Chondrocyte (in vitro differentiated cells): ENCODE data around the gene PRRT1B. TPM values are rescaled to one million over a fixed set of nuclear protein-coding genes. Genes with fewer than 3 reads are reported as not detected.
A peak's percentile ranks its signal among the peaks of the same experiment; 100 is the strongest.

Source experiments
- DNase-seq: peaks from one replicate; pipeline ENCODE4 v3.0.0; 2021; ENCODE audit warnings: mixed read lengths, low spot score
- H3K27ac Mint-ChIP-seq: one replicate; pipeline ENCODE4 v1.8.0; 2021; ENCODE audit warnings: mild to moderate bottlenecking, moderate library complexity, mixed read lengths; ENCODE audit not compliant: unreplicated experiment
- H3K27me3 Mint-ChIP-seq: 2 replicates; pipeline ENCODE4 v1.8.0; 2021; ENCODE audit warnings: low read depth, mixed read lengths
- H3K36me3 Mint-ChIP-seq: 2 replicates; pipeline ENCODE4 v1.8.0; 2021; ENCODE audit warnings: low read depth, mixed read lengths
- H3K4me1 Mint-ChIP-seq: 2 replicates; pipeline ENCODE4 v1.8.0; 2021; ENCODE audit warnings: low read depth, mild to moderate bottlenecking, mixed read lengths
- H3K4me3 Mint-ChIP-seq: one replicate; pipeline ENCODE4 v1.8.0; 2021; ENCODE audit warnings: mild to moderate bottlenecking, moderate library complexity, mixed read lengths; ENCODE audit not compliant: unreplicated experiment
- H3K9me3 Mint-ChIP-seq: 2 replicates; pipeline ENCODE4 v1.8.0; 2021; ENCODE audit warnings: low read depth, mixed read lengths
- CTCF ChIP-seq: fragments of 200-600 bp; sonication (generic); IDR thresholded peaks from 2 replicates; pipeline ENCODE4 v1.5.0; 2021; ENCODE audit warnings: antibody characterized with exemption, mild to moderate bottlenecking, moderate library complexity
- total RNA-seq: library from RNA; stranded (reverse); gene quantifications from 3 replicates; pipeline ENCODE4 v1.2.1, GENCODE V29; 2021

The PRRT1B gene
- total RNA-seq, 1 donor from 2014 or later = not detected

- H3K9me3 Mint-ChIP-seq = peaks cover 6% of the 10 kb centered on the region
- H3K36me3 Mint-ChIP-seq = peaks cover 4% of the 10 kb centered on the region
- no peak overlapping the region for H3K4me3 Mint-ChIP-seq
- H3K27me3 Mint-ChIP-seq = peaks cover 15% of the 10 kb centered on the region
- peaks cover 5% of the 10 kb centered on the region for H3K4me1 Mint-ChIP-seq
- H3K27ac Mint-ChIP-seq = no peak overlapping the region
- DNase-seq = no peak
- no peak for TF ChIP-seq CTCF
These were observed 10.7 kb downstream of the PRRT1B start for GRCh38 chr9:131555841-131556673.

- H3K27me3 Mint-ChIP-seq = peaks cover 13% of the 10 kb centered on the region
- H3K9me3 Mint-ChIP-seq = peaks cover 10% of the 10 kb centered on the region
- H3K36me3 Mint-ChIP-seq = peaks cover 4% of the 10 kb centered on the region
- no peak overlapping the region for H3K27ac Mint-ChIP-seq
- H3K4me3 Mint-ChIP-seq = no peak overlapping the region
- peaks cover 13% of the 10 kb centered on the region for H3K4me1 Mint-ChIP-seq
- TF ChIP-seq CTCF = no peak
- DNase-seq = no peak
These were observed 12.7 kb downstream of the PRRT1B start for GRCh38 chr9:131557855-131558548.

- no peak overlapping the region for H3K4me3 Mint-ChIP-seq
- peaks cover 13% of the 10 kb centered on the region for H3K27me3 Mint-ChIP-seq
- H3K36me3 Mint-ChIP-seq = peaks cover 4% of the 10 kb centered on the region
- peak; percentile 20 for TF ChIP-seq CTCF
- no peak for DNase-seq
- H3K27ac Mint-ChIP-seq = no peak overlapping the region
- peaks cover 13% of the 10 kb centered on the region for H3K4me1 Mint-ChIP-seq
- H3K9me3 Mint-ChIP-seq = peaks cover 10% of the 10 kb centered on the region
These were observed 14.2 kb downstream of the PRRT1B start for GRCh38 chr9:131559421-131560000.

- DNase-seq = no peak
- no peak overlapping the region for H3K4me3 Mint-ChIP-seq
- no peak overlapping the region for H3K27ac Mint-ChIP-seq
- H3K4me1 Mint-ChIP-seq = peaks cover 8% of the 10 kb centered on the region
- no peaks in the 10 kb centered on the region for H3K27me3 Mint-ChIP-seq
- H3K36me3 Mint-ChIP-seq = peaks cover 4% of the 10 kb centered on the region
- peaks cover 10% of the 10 kb centered on the region for H3K9me3 Mint-ChIP-seq
- TF ChIP-seq CTCF = no peak
These were observed 17.0 kb downstream of the PRRT1B start for GRCh38 chr9:131562032-131562959.
